Dermis blood vessel endothelial cell (primary cell): ENCODE data around the gene TSPAN1. TPM values are rescaled to one million over a fixed set of nuclear protein-coding genes. Genes with fewer than 3 reads are reported as not detected.

ENCODE experiments used
- DNase-seq: peaks from one replicate; pipeline ENCODE4 v3.0.0; 2010
- total RNA-seq: library from RNA; depleted of rRNA; stranded (reverse); fragments of >200 nt; gene quantifications from 2 replicates; pipeline ENCODE4 v1.2.3, GENCODE V29; 2014

TSPAN1 gene, protein sequence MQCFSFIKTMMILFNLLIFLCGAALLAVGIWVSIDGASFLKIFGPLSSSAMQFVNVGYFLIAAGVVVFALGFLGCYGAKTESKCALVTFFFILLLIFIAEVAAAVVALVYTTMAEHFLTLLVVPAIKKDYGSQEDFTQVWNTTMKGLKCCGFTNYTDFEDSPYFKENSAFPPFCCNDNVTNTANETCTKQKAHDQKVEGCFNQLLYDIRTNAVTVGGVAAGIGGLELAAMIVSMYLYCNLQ
- 0.28 and 0.68 TPM in 2 replicates for total RNA-seq

DNA sequence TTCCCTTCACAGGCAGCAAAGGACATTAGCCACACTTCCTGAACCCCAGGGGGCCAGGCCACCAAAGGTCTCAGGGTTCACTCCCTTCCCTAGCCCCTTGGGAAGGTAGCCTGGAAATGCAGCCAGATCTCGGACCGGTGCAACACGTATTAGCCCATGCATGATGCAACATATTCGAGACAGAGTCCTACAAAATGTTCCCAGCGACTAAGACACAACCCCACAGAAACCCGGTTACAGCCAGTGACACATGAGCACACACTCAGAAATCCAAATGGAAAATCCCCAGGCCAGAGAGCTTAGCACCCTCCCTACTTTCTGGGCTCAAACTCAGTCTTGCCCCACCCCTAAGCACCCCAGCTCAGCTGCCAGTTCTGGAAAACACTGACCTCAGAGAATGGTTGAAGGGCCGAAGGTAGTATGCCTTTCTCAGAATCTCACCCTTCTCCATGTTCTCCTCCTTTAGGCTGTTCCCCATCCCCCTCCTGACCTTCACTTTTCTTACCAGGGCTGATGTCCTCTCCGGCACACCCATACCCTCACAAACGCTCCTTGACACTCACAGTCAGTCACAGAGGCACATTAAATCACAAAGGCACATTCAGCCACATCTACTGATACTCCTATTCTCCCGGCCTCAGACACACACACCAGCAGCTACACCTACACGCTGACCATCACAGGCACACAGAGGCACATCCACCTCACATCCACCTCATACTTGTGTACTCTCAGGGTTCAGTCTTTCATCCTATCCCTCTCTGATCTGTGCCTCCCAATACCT lies at the start of gene TSPAN1:
Gene TSPAN1 (plus strand): TSS at position 640 of the 784 bp plus-strand sequence. CDS start 6,021 bp downstream, outside the sequence.
- DNase-seq: no peak

DNA sequence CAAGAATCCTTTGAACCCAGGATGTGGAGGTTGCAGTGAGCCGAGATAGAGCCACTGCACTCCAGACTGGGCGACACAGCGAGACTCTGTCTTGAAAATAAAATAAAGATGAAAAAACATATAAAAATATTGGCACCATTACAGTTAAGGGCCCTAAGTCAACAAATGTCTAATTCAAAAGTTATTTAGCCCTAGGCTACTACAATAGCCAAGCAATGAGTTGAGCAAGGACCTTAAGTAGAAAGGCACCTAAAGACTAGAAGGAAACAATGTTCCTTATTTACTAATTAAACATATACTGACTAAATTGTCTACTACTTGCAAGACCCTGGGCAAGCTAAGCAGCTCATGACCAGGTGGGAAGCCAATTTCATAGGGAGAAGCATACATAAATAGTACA lies 46.5 kb upstream of the TSPAN1 start:
- no peak for DNase-seq

DNA sequence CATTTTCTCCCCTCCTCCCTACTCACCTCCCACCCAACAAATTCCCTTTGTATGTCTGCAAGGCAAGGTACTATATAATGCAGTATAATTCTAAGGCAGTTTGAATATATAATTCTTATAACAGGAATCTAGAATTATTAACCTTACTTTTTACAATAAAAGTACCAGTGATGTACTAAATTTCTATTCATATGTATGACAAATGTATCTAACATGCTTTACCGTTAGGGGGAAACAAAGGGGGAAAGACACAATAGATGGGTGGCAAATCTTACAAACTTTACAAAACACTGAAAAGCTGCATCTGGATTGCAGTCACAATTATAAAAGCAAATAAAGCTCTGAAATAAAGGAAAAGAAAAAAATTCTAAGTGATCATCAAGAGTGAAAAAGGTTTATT lies 44.8 kb upstream of the TSPAN1 start:
- peak; percentile 28 for DNase-seq

DNA sequence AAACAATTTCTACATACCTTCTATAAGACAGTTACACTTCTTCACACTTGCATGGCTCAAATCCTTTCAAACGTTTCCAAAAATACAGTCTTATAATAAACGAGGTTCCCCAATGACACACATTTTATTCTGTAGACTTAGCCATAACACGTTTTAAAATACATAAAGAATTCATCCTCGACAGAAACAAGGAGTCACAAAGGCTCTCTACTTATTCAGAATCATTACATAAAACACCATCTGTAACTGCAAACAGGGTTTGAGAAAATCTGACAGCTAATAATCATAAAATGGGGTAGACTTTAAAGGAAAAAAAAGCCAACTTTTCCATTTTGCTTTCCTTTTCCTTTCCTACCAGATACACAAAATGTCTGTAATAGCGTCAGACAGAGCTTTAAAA lies 44.3 kb upstream of the TSPAN1 start:
- no peak for DNase-seq

DNA sequence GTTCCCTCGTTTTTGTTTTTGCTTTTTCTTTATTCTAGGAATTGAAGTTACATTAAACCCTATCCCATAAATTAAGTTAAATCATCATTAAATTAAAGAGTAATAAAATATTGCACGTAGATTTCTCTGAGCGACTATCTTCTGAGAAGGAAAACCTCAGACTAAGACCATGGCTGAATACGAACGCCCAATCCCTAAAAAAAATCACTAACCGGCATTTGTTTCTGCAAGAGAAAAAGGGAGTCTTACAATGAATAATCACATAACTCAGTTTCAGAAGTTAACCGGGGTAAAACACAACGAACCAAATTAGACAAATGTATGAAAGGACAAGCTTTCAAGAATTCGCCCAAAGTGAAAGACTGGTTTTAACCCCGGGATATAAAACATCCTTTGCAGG lies 43.8 kb upstream of the TSPAN1 start:
- peak; percentile 30 for DNase-seq

DNA sequence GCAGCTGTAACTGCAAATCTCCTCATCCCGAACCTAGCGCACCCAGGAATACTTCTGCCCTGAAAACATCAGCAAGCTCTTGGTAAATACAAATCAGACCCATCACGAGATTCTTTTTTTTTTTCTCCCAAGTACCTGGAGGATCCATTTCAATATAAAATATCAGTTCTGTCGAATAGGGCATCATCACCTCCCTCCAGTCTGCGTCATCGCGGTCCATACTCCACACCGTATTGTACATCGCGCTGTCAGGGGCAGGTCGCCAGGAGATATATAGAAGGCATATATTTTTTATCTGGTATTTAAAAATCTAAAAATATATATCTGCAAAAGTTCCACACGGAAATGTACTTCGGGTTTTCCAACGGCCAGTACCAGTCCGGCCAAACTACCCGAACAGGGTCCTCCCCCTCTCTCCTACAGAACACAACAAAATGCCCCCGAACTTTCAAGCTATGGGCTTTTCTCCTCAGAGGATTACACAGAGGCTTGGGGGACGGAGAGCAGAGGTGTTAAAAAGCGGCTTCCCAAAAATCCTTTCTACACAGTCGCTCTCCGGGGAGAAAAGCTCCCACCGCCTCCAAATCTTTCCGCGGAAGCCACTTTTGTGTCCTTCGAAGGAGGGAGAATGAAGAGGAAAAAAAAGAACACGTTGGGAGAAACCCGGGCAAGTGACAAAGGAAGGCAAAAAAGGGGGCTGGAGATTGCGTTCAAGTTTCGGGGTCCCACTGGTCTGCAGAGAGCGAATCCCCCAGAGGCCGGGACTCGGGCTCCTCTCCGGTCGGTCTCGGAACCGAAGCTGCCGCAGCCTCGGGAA lies 43.0 kb upstream of the TSPAN1 start:
- peak; percentile 52 for DNase-seq

DNA sequence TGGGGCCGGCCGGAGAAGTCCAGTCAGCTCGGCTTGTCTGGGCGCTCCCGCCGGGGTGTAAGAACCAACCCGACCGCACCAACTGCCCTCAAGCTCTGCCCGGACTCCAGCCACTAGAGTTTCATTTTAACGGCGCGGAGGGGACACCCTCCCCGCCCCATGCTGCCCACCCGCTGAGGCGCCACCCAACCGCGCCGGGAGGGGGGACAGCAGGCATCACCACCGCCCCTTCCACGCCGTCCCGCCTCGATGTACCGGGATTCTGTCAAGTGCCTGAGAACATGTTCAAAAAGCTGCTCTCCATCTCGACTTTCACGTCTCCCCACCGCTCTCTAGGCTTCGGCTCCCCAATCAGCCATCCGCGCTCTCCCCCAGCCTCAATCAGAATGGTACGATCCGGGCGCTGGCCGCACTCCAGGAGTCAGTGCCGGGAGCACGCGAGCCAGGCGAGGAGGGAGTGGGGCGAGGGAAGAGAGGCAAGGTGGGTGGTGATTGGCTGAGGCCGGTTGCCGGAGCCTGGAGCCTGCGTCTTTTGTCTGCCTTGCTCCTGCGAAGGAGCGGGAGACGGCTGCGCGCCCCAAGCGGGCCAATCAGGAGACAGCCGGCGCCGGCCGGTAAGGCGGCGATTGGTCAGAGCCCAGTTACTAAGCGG lies 42.2 kb upstream of the TSPAN1 start, which contains the start of gene PIK3R3:
Gene PIK3R3 (minus strand): TSS at position 101 of the 652 bp plus-strand sequence. CDS start 677 bp downstream, outside the sequence.
- DNase-seq: peak; percentile 99

DNA sequence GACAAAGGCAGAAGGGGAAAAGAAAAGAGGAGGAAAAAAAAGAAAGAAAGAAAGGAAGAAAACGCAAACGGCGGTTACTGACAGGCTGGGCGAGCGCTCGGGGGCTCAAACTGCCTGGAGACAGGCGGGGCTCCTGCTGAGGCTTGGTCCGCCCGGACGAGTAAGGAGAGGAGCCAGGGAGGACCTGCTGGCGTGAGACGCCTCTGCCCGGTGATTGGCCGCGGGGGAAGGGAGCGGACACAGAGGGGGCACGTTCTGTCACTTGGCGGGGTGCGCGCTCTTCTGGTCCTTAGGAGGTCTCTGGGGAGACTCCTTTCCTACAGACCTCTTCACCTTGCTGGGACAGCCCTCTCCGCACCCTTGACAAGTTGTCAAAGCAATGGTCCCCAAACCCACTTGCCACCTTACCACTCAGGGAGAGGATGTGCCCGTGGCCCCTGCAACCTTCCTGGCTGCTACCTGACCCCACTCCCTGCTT lies 41.7 kb upstream of the TSPAN1 start:
- DNase-seq: no peak

DNA sequence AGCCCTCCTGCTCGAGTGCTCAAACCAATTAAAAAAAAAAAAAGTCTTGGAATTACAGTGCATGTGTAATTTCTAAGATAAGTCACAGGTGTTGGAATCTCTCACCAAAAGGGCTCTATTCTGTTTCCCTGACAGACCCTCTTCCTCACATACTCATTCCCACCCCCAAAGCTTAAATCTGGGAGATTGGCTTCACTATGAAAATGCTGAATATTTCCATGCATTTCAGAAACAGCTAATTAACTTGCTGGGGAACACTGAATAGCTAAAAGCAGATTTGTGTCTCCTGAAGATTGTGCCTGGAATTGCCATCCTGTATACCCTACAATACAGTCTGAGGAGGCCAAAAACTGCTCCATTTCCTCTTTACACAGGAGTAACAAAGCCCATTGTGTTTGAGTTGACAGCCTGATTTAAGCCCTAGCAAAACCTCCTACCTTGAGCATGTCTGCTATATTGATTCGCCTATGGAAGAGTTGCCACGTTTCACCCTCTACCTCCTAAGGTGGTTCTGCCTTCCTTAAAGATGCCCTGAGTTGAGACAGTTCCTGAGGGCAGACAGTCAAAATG lies 41.0 kb upstream of the TSPAN1 start:
- peak; percentile 69 for DNase-seq

DNA sequence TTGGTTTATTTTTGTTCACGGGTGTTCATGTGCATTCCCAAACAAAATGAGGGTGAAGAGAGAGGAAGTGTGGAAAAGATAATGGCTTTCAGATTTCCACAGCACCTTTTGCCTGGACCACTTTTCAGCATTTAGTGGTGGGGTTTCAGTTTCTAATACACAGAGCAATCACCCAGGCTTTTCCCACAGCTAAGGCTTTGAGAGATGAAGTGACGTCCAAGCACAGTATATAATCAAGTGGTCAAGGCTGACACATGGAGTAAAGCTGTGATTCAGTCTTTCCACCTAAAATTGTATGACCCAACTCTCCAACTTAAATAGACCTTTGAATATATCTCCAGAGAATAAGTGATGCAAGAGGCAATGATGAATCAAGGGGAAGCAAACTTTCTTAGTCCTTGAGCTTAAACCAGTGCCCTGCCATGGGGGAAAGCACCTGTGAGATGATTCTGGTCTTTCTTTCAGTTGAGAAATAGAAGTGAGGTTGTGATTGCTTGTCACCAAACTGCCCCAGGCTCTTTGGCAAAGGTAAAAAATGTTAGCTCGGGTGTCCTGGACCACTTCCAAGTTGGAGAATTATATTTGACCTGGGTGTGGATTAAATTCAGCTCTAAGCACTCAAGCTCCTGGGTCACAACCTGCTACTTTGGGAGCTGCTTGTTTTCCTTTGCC lies 40.1 kb upstream of the TSPAN1 start:
- peak; percentile 52 for DNase-seq

DNA sequence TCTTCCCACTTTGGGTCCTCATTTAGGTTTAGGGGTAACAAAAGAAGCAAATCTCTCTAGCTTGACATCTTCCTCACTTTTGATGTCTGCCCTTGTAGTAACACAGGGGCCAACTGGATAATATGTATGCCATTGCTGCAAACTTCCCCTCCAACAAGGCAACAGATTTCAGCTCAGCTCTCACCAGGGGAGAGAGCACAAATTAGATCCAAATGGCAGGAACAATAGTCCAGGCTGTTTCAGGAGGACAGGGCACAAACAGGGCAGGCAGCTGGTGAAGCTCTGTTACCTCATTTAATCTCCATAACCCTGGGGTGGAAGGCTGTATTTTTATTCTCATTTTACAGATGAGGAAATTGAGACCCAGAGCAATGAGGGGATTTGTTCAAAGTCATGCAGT lies 38.2 kb upstream of the TSPAN1 start:
- no peak for DNase-seq

DNA sequence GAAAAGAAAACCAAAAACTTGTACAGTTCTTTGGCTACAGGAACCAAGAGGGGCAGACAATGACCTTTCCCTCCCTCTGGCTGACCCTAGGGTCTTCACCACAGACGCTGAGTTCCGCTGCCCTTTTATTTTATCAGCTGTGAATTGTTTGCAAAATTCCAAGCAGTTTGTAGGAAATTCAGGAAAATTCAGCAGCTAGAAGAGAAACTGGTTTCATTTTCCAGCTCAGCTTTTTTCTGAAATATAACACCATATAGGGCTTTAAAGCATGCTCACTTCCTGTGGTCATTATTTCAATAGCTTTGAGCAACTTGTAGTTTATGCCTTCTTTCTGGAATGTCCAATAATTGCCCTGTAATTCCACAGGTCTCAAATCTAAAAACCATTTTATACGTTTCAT lies 37.0 kb upstream of the TSPAN1 start:
- peak; percentile 73 for DNase-seq

DNA sequence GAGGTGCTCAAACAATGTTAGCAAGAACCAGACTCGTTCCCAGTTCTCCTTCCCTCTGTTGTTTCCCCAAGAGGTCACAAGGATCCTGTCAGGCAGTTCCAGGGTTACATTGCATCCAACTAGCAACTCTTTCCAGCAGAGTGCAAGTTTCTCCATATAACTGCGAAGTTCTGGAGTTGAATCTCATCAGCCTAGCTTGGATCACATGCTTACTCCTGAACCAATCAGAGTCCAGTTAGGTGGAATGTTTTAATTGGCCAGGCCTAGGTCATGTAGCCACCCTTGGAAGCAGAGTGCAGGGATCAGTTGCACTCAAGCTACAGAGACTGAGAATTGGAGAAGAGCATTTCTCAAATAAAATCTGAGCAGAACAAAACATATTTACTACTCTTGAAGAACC lies 26.6 kb upstream of the TSPAN1 start:
- DNase-seq: no peak

DNA sequence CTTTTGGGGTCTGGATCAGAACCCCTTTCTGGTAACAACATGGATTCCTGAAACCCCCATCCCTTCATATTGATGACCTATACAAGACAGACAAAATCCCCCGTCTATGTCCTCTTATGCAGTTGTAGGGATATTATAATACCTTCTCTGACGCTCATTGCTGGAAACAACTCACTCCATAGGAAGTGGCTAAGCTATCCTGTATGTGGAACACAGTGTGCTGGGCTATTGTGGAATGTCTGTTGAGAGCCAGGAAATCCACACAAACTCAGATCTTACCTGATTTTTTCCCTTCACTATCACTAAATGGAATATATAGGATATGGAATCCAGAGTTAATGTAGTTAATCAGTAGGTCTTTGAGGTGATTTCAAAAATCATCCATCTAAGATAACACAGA lies 24.8 kb upstream of the TSPAN1 start:
- DNase-seq: peak; percentile 81

DNA sequence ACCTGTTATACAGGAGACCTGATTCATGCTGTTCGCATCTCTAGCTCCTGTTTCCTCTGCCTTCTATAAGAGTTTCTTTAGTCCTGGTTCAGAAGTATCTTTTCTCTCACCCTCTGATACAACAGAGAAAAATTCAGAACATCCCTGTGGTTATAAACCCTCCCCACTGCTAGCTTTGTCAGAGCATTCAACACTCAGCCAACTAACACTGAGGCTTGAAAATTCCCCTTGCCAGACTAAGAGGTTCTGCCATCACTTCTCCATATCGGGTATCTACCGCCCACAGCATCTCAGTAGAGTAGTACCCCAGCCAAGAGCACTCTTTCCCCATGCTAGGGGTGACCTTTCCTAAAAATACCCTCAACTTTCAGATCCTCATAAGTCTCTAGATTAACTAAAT lies 22.9 kb upstream of the TSPAN1 start:
- no peak for DNase-seq

DNA sequence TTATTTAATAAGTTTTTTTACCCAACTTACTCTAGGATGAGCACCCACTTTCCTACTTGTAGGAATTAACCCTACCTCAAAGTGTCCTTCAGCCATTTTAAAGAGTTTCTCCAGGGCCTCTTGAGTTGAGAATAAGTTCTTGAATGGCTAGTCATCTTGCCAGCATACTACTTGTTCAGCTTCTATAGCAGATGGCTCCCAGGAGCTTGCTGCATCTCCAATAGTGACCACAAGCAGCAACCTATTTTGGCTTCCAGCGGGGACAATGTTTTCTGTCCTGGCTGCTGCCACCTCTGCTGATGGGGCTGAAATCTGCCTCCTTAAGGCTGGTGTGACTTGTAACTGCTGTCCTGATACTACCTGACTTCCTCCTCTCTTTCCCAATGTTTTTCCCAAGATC lies 21.7 kb upstream of the TSPAN1 start:
- DNase-seq: no peak

DNA sequence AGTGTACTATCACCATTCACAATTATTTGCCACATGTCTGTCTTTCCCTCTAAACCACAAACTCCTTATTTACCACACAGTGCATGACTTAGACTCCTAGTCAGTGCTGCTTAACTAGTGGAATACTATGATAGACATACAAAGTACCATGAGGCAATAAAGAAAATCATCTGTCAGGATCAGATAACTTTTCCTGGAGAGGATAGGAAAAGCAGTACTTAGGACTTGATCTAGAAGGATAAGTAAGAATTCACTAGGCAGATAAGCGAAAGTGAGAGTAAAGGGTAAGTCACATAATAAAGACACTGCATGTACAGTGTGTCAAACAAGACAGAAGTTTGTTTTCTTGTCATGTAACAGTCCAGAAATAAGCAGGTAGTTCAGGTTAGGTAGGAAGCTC lies 21.2 kb upstream of the TSPAN1 start:
- DNase-seq: no peak

DNA sequence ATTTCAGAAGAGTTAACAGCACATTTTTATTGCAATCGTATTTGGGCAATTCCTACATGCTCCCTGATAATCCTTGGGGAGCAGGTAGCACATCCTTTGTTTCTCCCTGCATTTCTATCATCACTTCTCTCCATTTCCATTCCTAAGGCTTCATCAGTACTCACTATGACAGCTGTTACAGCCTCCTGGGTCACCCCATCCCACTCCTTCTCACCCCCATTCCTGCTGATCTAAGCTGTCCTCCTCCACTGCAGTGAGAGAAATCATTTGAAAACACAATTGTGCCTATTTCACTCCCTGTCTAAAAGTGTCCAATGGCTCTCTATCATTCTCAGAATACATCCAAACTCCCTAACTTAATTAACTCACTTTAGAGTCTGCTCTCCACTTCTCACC lies 17.0 kb upstream of the TSPAN1 start:
- DNase-seq: no peak

DNA sequence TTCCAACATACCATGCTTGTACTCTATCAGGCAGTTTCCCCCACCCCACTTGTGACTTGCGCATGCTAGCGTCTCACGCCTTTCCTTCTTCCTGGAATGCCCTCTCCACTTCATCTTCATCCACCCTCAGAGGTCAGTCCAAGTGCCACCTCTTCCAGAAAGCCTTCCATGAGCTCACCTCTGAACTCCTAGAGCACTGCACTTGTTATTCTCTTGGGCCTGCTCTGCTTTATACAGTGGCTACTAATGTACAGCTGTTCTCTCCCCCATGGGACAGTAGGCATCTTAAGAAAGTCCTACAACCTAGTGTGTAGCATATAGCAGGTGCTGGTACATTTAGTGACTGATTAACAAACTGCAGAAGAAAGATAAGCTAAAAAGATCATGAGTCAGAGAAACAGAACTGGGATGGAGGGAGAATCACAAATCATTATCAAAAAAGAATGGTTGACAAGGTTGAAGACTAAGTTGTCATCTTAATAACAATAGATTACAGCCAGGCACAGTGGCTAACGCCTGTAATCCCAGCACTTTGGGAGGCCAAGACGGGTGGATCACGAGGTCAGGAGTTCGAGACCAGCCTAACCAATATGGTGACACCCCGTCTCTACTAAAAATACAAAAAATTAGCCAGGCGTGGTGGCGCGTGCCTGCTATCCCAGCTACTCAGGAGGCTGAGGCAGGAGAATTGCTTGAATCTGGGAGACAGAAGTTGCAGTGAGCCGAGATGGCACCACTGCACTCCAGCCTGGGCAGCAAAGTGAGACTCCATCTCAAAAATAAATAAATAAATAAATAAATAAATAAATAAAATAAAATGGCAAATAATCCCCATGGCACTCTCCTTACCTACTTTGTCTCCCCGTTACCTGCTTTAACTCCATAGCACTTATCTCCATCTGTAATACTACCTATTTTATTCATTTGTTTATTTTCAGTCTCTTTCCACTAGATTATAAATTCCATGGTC lies 16.3 kb upstream of the TSPAN1 start:
- no peak for DNase-seq

DNA sequence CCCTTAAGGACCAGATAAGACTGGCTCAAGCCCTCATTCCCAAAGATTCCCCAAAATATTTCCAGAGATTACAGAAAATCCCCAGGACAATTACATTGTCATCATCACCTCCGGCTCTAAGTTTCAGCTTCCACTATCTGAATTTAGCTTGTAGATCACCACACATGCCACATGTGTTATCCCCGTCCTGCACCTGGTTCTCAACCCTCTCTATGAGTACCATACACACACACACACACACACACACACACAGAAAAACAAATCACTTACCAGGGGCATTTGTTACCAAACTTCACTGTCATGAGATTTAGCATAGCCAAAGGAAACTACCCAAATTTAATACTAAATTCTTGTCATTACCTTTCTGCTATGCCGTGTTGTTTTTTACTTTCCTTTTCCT lies 15.4 kb upstream of the TSPAN1 start:
- no peak for DNase-seq
